Measurements from ENCODE around the gene LAMA1. TPM values are rescaled to one million over a fixed set of nuclear protein-coding genes. Genes with fewer than 3 reads are reported as not detected.

The LAMA1 gene
- total RNA-seq, 1 donor from 2014 or later = 91.4 TPM

GRCh38 chr18:7064346-7064745 lies 53.3 kb downstream of the LAMA1 start:
- no peak overlapping the region for H3K4me3 Mint-ChIP-seq
- peak overlapping the region; percentile 54 for H3K27ac Mint-ChIP-seq
- no peaks in the 10 kb centered on the region for H3K27me3 Mint-ChIP-seq (ENCODE audit: low read depth)
- H3K9me3 Mint-ChIP-seq = no peaks in the 10 kb centered on the region
- H3K36me3 Mint-ChIP-seq = peaks cover 5% of the 10 kb centered on the region
- H3K4me1 Mint-ChIP-seq = peaks cover 68% of the 10 kb centered on the region
- DNase-seq (ENCODE audit: low spot score in 2 of 2, unreplicated experiment in 2 of 2) = no peak
- TF ChIP-seq CTCF (IDR thresholded peaks at IDR 0.05; ENCODE audit: unreplicated experiment) = no peak

- peak overlapping the region; percentile 48 for H3K27ac Mint-ChIP-seq
- H3K4me3 Mint-ChIP-seq = no peak overlapping the region
Measured at GRCh38 chr18:7062811-7063210, 54.8 kb downstream of the LAMA1 start.

GRCh38 chr18:7062236-7062635 lies 55.4 kb downstream of the LAMA1 start:
- Mint-ChIP-seq H3K27ac (peak overlapping the region; percentile 30), H3K9me3 (no peaks in the 10 kb centered on the region), H3K4me3 (no peak overlapping the region), H3K36me3 (peaks cover 5% of the 10 kb centered on the region), H3K4me1 (peaks cover 55% of the 10 kb centered on the region), H3K27me3 (ENCODE audit: low read depth) (no peaks in the 10 kb centered on the region)
- no peak for TF ChIP-seq CTCF (IDR thresholded peaks at IDR 0.05; ENCODE audit: unreplicated experiment)
- no peak for DNase-seq (ENCODE audit: low spot score in 2 of 2, unreplicated experiment in 2 of 2)

More at GRCh38 chr18:7062811-7063210, 54.8 kb downstream of the LAMA1 start:
- Mint-ChIP-seq H3K4me1 (peaks cover 61% of the 10 kb centered on the region), H3K27me3 (ENCODE audit: low read depth) (no peaks in the 10 kb centered on the region), H3K9me3 (no peaks in the 10 kb centered on the region), H3K36me3 (peaks cover 5% of the 10 kb centered on the region)
- no peak for DNase-seq (ENCODE audit: low spot score in 2 of 2, unreplicated experiment in 2 of 2)
- no peak for TF ChIP-seq CTCF (IDR thresholded peaks at IDR 0.05; ENCODE audit: unreplicated experiment)

- peaks cover 11% of the 10 kb centered on the region for H3K36me3 Mint-ChIP-seq
- no peaks in the 10 kb centered on the region for H3K9me3 Mint-ChIP-seq
- no peaks in the 10 kb centered on the region for H3K27me3 Mint-ChIP-seq (ENCODE audit: low read depth)
- peaks cover 39% of the 10 kb centered on the region for H3K4me1 Mint-ChIP-seq
- H3K4me3 Mint-ChIP-seq = no peak overlapping the region
- TF ChIP-seq CTCF (IDR thresholded peaks at IDR 0.05; ENCODE audit: unreplicated experiment) = no peak
- DNase-seq (ENCODE audit: low spot score in 2 of 2, unreplicated experiment in 2 of 2) = no peak
- H3K27ac Mint-ChIP-seq = peak overlapping the region; percentile 84
Measured at GRCh38 chr18:7059276-7059675, 58.3 kb downstream of the LAMA1 start.

GRCh38 chr18:7056026-7056425 lies 61.6 kb downstream of the LAMA1 start:
- H3K36me3 Mint-ChIP-seq = peaks cover 15% of the 10 kb centered on the region
- H3K4me3 Mint-ChIP-seq = no peak overlapping the region
- peaks cover 4% of the 10 kb centered on the region for H3K9me3 Mint-ChIP-seq
- DNase-seq (ENCODE audit: low spot score in 2 of 2, unreplicated experiment in 2 of 2) = no peak
- TF ChIP-seq CTCF (IDR thresholded peaks at IDR 0.05; ENCODE audit: unreplicated experiment) = no peak
- H3K4me1 Mint-ChIP-seq = peaks cover 20% of the 10 kb centered on the region
- no peak overlapping the region for H3K27ac Mint-ChIP-seq
- H3K27me3 Mint-ChIP-seq (ENCODE audit: low read depth) = no peaks in the 10 kb centered on the region

- peaks cover 9% of the 10 kb centered on the region for H3K4me1 Mint-ChIP-seq
- H3K27ac Mint-ChIP-seq = peak overlapping the region; percentile 62
- no peak for TF ChIP-seq CTCF (IDR thresholded peaks at IDR 0.05; ENCODE audit: unreplicated experiment)
- DNase-seq (ENCODE audit: low spot score in 2 of 2, unreplicated experiment in 2 of 2) = no peak
- no peak overlapping the region for H3K4me3 Mint-ChIP-seq
- peaks cover 26% of the 10 kb centered on the region for H3K36me3 Mint-ChIP-seq
- no peaks in the 10 kb centered on the region for H3K27me3 Mint-ChIP-seq (ENCODE audit: low read depth)
- H3K9me3 Mint-ChIP-seq = peaks cover 4% of the 10 kb centered on the region
Measured at GRCh38 chr18:7049951-7050350, 67.6 kb downstream of the LAMA1 start.
